ENCODE data around the gene VWA8. TPM values are rescaled to one million over a fixed set of nuclear protein-coding genes. Genes with fewer than 3 reads are reported as not detected.

Gene VWA8
- polyA plus RNA-seq, 1 of the 3 experiments (the other 2 are of a cell fraction): 5.5 TPM

DNA sequence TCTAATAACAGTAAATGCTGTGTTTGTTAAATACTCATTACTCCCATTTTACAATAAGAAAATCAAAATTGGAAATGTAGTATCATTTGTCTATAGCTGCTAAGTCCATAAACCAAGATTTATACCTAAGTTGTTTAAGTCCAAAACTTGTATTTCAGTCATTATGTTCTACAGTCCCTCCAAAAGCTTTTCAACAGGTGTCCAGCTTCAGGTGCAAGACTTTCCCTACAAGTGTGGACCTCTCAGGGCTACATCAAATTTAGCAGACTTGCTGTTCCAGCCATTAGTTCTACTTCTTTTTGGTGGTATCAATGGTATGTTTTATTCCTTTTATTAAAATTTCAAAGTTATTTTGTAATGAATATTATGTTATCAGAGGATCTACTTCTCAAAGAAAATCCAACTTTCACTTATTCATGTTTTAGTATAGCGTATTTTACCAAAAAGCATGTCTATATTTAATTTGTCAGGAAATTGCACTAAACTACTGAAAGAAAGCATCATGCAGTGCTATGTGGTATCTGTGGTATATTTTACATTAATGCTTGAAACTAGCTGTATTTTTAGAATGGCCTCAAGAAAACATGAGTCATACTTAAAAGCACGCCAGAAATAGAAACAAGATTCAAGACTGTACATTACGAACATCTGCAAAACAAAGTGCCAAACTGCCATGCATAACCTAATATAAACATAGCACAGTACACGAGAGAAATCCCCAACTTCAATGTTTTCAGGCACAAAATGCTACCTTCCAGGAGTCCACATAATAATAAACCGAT lies 44.5 kb downstream of the VWA8 start:
- H3K4me3 ChIP-seq (ENCODE audit: low read depth in 2 of 2, low read length in 1 of 2): peak overlapping the region in 1 of 2 experiments; percentile 14; a peak in 1 of 4 replicates
- no peaks in the 10 kb centered on the region for H3K9me2 ChIP-seq
- no peaks in the 10 kb centered on the region for H4K20me1 ChIP-seq (ENCODE audit: insufficient read depth)
- peaks cover 15 to 24% of the 10 kb centered on the region in 2 experiments; a peak in 3 of 4 replicates for H3K4me1 ChIP-seq (ENCODE audit: control insufficient read depth in 1 of 2, insufficient read depth in 2 of 2, low read depth in 1 of 2, low read length in 1 of 2)
- DNase-seq: no peak
- no peaks in the 10 kb centered on the region for H3K9me3 ChIP-seq
- WGBS (ENCODE audit: low lambda C conversion rate): 24% methylated on average over 5 of the region's 5 CpGs
- ChIA-PET POLR2A (no interaction called here), CTCF (no interaction called here)
- H3K27me3 ChIP-seq (ENCODE audit: insufficient read depth): no peaks in the 10 kb centered on the region
- no peak overlapping the region for H2AFZ ChIP-seq (ENCODE audit: low read depth)
- peaks cover 13% of the 10 kb centered on the region for H3K79me2 ChIP-seq (ENCODE audit: insufficient read depth)
- H3K27ac ChIP-seq (ENCODE audit: low read depth in 2 of 2, low read length in 1 of 2): peak overlapping the region; percentile 61 to 81
- no peaks in the 10 kb centered on the region for H3K36me3 ChIP-seq (replicated peaks in 1 of 2; ENCODE audit: control insufficient read depth in 1 of 2, insufficient read depth in 2 of 2, low read length in 1 of 2)
- H3K4me2 ChIP-seq: peak overlapping the region; percentile 46
- H3F3A ChIP-seq (replicated peaks; ENCODE audit: insufficient read depth): peaks cover 20% of the 10 kb centered on the region
- H3K9ac ChIP-seq: peak overlapping the region; percentile 34; the same call in 1 of the 2 replicates
- TF ChIP-seq RFX5 (IDR thresholded peaks at IDR 0.05; ENCODE audit: low read length) (no peak), NFIC (IDR thresholded peaks at IDR 0.05; ENCODE audit: borderline replicate concordance) (peak; percentile 57), POLR2AphosphoS5 (IDR thresholded peaks at IDR 0.05; ENCODE audit: low read depth, low read length) (peak; percentile 32; the same call in 1 of the 2 replicates), TCF12 (IDR thresholded peaks at IDR 0.05) (peak; percentile 87), NRF1 (IDR thresholded peaks at IDR 0.05; ENCODE audit: low read depth, low read length) (no peak), JUND (IDR thresholded peaks at IDR 0.05) (peak; percentile 89), ELF1 (IDR thresholded peaks at IDR 0.05) (0 out of 2 replicates have a peak, but pooled peaks have one; percentile 21), EP300 (IDR thresholded peaks at IDR 0.05; ENCODE audit: borderline replicate concordance in 1 of 2, low read depth in 1 of 2, low read length in 1 of 2) (peak; percentile 29 to 78; a peak in 3 of 4 replicates), TEAD4 (IDR thresholded peaks at IDR 0.05; ENCODE audit: borderline replicate concordance, insufficient read depth) (peak; percentile 65; the same call in 1 of the 2 replicates), RXRA (IDR thresholded peaks at IDR 0.05; ENCODE audit: borderline replicate concordance, low read depth) (peak; percentile 75; the same call in 1 of the 2 replicates), GABPA (IDR thresholded peaks at IDR 0.05; ENCODE audit: low read depth) (no peak; the same call in 1 of the 2 replicates), FOXM1 (IDR thresholded peaks at IDR 0.05; ENCODE audit: low read depth) (peak; percentile 60; the same call in 1 of the 2 replicates), FOSL2 (IDR thresholded peaks at IDR 0.05; ENCODE audit: borderline replicate concordance, low read depth) (peak; percentile 88), MEF2A (IDR thresholded peaks at IDR 0.05; ENCODE audit: borderline replicate concordance, low read depth) (peak; percentile 100)
- TF ChIP-seq, protein P1, sequence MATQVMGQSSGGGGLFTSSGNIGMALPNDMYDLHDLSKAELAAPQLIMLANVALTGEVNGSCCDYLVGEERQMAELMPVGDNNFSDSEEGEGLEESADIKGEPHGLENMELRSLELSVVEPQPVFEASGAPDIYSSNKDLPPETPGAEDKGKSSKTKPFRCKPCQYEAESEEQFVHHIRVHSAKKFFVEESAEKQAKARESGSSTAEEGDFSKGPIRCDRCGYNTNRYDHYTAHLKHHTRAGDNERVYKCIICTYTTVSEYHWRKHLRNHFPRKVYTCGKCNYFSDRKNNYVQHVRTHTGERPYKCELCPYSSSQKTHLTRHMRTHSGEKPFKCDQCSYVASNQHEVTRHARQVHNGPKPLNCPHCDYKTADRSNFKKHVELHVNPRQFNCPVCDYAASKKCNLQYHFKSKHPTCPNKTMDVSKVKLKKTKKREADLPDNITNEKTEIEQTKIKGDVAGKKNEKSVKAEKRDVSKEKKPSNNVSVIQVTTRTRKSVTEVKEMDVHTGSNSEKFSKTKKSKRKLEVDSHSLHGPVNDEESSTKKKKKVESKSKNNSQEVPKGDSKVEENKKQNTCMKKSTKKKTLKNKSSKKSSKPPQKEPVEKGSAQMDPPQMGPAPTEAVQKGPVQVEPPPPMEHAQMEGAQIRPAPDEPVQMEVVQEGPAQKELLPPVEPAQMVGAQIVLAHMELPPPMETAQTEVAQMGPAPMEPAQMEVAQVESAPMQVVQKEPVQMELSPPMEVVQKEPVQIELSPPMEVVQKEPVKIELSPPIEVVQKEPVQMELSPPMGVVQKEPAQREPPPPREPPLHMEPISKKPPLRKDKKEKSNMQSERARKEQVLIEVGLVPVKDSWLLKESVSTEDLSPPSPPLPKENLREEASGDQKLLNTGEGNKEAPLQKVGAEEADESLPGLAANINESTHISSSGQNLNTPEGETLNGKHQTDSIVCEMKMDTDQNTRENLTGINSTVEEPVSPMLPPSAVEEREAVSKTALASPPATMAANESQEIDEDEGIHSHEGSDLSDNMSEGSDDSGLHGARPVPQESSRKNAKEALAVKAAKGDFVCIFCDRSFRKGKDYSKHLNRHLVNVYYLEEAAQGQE (IDR thresholded peaks at IDR 0.05; ENCODE audit: low read depth, low read length): no peak
- TF ChIP-seq, protein P2, sequence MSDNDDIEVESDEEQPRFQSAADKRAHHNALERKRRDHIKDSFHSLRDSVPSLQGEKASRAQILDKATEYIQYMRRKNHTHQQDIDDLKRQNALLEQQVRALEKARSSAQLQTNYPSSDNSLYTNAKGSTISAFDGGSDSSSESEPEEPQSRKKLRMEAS (IDR thresholded peaks at IDR 0.05; ENCODE audit: low read depth): peak; percentile 42; the same call in 1 of the 2 replicates
- TF ChIP-seq, protein P3, sequence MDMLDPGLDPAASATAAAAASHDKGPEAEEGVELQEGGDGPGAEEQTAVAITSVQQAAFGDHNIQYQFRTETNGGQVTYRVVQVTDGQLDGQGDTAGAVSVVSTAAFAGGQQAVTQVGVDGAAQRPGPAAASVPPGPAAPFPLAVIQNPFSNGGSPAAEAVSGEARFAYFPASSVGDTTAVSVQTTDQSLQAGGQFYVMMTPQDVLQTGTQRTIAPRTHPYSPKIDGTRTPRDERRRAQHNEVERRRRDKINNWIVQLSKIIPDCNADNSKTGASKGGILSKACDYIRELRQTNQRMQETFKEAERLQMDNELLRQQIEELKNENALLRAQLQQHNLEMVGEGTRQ (IDR thresholded peaks at IDR 0.05; ENCODE audit: borderline replicate concordance, low read depth, low read length): no peak
- TF ChIP-seq, protein P4, sequence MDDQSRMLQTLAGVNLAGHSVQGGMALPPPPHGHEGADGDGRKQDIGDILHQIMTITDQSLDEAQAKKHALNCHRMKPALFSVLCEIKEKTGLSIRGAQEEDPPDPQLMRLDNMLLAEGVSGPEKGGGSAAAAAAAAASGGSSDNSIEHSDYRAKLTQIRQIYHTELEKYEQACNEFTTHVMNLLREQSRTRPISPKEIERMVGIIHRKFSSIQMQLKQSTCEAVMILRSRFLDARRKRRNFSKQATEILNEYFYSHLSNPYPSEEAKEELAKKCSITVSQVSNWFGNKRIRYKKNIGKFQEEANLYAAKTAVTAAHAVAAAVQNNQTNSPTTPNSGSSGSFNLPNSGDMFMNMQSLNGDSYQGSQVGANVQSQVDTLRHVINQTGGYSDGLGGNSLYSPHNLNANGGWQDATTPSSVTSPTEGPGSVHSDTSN (IDR thresholded peaks at IDR 0.05): peak; percentile 61
- TF ChIP-seq, protein P5, sequence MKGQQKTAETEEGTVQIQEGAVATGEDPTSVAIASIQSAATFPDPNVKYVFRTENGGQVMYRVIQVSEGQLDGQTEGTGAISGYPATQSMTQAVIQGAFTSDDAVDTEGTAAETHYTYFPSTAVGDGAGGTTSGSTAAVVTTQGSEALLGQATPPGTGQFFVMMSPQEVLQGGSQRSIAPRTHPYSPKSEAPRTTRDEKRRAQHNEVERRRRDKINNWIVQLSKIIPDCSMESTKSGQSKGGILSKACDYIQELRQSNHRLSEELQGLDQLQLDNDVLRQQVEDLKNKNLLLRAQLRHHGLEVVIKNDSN (IDR thresholded peaks at IDR 0.05; ENCODE audit: borderline replicate concordance, low read depth): no peak
